C4-2B (cell line): ENCODE results near the gene HLTF.

Source experiments
- H3K27ac ChIP-seq: fragments of 450-650 bp; 2 replicates; pipeline ENCODE4 v1.5.1; 2017
- ZFX ChIP-seq: fragments of 450-650 bp; IDR thresholded peaks from 2 replicates; pipeline ENCODE4 v1.6.1; 2017
- TF ChIP-seq, protein P1 (sequence below): fragments of 450-650 bp; conservative IDR thresholded peaks from 2 replicates; pipeline ENCODE4 v1.5.1; 2017; ENCODE audit warnings: mild to moderate bottlenecking

Gene HLTF

DNA sequence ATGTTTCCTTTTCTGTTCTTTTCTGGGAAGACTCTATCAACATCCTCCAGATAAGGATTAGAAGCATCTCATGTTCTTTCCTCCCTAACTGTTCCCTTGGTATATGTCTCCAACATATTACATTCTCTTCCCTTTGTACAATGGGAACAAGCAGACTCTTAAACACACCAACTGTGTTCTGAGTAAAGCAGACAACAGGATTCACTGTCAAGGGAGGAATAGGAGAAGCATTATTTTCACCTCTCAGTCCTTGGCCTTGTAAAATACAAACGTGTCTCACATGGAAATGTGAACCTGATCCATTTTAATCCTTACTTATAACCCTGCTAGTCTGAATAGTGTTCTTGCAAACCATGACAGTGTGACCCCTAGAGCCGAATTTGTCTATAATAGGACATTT lies 75.4 kb downstream of the HLTF start:
- no peak overlapping the region for H3K27ac ChIP-seq
- no peak for TF ChIP-seq ZFX
- TF ChIP-seq, protein P1, sequence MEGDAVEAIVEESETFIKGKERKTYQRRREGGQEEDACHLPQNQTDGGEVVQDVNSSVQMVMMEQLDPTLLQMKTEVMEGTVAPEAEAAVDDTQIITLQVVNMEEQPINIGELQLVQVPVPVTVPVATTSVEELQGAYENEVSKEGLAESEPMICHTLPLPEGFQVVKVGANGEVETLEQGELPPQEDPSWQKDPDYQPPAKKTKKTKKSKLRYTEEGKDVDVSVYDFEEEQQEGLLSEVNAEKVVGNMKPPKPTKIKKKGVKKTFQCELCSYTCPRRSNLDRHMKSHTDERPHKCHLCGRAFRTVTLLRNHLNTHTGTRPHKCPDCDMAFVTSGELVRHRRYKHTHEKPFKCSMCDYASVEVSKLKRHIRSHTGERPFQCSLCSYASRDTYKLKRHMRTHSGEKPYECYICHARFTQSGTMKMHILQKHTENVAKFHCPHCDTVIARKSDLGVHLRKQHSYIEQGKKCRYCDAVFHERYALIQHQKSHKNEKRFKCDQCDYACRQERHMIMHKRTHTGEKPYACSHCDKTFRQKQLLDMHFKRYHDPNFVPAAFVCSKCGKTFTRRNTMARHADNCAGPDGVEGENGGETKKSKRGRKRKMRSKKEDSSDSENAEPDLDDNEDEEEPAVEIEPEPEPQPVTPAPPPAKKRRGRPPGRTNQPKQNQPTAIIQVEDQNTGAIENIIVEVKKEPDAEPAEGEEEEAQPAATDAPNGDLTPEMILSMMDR = no peak

- no peak overlapping the region for H3K27ac ChIP-seq
- no peak for TF ChIP-seq ZFX
These were observed 75.8 kb downstream of the HLTF start for GRCh38 chr3:149010504-149010951.

DNA sequence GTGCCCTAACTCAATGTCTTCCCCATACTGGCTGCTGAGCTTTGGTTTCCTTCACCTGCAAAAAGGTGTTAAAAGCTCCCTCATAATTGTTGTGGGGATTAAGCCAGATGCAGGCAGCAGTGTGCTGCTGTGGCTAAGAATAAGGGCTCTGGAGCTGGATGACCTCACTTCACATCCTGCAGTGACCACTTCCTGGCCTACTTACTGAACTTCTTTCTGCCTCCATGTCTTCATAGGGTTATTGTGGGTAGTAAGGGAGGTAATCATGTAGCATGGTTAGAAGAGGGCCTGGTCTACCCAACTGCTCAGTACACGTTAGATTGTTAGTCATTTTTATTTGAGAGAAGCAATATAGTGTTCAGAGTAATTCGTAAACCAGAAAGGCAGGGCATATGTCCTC lies 76.6 kb downstream of the HLTF start:
- TF ChIP-seq ZFX = no peak
- TF ChIP-seq, protein P1 = no peak
- no peak overlapping the region for H3K27ac ChIP-seq

- TF ChIP-seq, protein P1 = no peak
- H3K27ac ChIP-seq = no peak overlapping the region
These were observed 78.6 kb downstream of the HLTF start for GRCh38 chr3:149007567-149008257.

DNA sequence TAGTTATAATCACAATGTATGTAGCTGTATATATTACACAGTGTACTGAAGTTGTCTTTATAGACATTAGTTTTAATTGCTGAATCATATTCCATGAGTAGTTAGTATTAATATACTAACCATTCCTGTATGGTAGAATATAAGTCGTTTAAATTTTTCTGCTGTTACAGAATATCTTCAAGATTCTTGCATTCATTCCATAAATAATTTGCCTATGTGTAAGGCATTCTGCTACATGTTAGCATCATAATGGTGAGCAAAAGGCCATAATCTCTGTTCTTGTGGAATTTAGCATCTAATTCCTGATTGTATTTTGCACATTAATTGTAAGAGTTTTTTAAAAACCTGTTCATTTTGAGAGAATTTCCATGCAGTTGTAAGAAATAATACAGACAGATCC lies 80.9 kb downstream of the HLTF start:
- H3K27ac ChIP-seq = no peak overlapping the region
- no peak for TF ChIP-seq ZFX
- TF ChIP-seq, protein P1 = no peak

DNA sequence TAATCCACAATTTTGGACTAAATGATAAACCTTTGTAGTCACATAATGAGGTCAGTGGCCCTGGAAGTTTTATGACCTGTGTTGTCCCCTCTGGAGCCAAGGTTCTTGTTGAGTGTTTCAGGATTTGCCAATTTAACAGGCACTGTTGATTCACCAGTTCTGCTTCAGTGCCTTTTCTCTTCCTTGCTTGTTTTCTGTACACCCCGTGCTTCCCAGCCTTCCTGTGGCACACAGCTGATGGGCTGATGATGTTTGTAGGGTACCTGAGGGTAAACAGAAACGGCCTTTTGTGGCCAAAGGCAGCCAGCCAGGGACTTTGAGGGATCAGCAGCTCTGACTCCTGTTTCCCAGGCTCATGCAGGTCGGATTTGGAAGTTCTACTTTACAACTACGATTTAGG lies 81.7 kb downstream of the HLTF start:
- no peak overlapping the region for H3K27ac ChIP-seq
- TF ChIP-seq, protein P1 = no peak
- TF ChIP-seq ZFX = no peak

GRCh38 chr3:149003653-149004305 lies 82.6 kb downstream of the HLTF start:
- no peak overlapping the region for H3K27ac ChIP-seq
- TF ChIP-seq, protein P1 = no peak
- no peak for TF ChIP-seq ZFX

GRCh38 chr3:149001727-149002126 lies 84.6 kb downstream of the HLTF start:
- no peak overlapping the region for H3K27ac ChIP-seq
- TF ChIP-seq, protein P1 = no peak
- no peak for TF ChIP-seq ZFX
